ENCODE results near the gene GNG7. TPM values are rescaled to one million over a fixed set of nuclear protein-coding genes. Genes with fewer than 3 reads are reported as not detected.

The GNG7 gene
- total RNA-seq (2022; extraction: Qiagen RNA extraction; ENCODE audit: low read depth), result 0.04 to 0.12 TPM (median 0.06 TPM) in 5 replicates

DNA sequence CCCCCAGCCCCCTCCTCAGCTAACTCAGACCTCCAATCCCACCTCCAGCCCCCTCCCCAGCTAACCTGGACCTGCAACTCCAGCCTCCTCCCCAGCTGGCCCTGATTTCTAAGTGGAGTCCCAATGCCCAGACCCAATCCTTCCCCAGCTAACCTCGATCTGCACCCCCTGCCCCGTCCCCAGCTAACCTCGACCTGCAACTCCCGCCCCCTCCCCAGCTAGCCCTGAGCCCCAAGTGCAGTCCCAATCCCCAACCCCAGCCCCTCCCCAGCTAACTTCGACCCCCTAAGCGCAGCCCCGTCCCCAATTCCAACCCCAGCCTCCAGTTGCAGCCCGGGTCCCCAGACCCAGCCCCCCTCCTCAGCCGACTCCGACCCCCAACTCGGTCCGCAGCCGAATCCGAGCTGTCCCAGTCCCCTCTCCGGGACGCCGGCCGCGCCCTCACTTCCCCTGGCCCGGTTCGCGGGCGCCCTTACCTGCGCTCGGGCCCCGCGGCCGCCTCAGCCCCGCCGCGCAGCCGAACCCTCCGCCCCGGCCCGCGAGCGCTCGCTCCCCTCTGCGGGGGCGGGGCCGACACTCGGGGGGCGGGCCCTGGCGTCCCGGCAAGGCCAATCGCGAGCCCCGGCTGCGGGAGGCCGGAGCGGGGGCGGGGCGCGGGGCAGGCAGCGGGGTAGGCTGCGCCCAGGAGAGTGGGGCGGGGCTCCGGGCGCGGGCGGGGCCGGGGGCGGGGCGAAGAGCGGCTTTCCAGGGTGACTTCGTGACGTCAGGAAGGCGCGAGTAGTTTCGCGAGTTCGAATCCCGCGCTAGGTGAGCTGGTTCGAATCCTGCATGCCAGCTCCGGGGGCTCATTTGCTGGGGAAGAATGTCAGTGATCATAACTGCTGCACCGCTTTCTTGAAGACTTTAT is at the start of gene GNG7:
Gene GNG7, minus strand, starts transcription at position 525 of the 907 bp plus-strand sequence. CDS start 182,006 bp downstream, outside the sequence.

DNA sequence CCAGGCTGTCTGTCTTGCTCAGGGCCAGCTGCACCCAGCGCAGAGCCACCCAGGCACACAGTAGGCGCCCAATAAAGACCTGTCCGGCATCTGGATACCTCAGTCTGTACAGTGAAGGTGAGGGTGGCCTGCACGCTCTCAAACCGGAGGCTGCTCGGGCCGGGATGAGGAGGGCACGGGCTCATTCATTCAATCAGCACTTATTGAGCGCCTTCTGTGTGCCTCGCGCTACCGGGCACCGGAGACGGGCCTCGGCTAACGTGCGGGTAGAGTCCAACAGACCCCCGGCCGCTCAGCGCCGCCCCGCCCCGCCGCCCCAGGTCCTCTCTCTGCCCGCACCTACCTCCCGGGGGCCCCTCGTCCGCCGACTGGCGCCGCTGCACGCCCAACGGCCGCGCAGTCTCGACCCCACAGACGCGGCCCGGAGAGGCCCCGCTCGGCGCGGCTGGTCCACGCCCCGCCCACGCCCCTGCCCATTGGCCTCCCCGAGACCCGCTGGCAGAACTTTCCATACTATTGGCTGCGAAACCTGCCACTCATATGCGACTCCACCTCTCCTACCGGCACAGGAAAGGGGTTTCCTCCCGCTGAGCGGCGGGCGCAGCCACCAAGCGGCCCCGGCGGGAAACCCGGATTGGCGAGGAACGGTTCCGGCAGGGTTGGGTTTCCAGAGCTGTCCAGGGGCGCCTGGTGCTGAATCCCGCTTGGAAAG is 37.3 kb upstream of the GNG7 start, which contains the start of gene SLC39A3:
Gene SLC39A3, minus strand, starts transcription at position 416 of the 712 bp plus-strand sequence. CDS start 2,760 bp downstream, outside the sequence.

DNA sequence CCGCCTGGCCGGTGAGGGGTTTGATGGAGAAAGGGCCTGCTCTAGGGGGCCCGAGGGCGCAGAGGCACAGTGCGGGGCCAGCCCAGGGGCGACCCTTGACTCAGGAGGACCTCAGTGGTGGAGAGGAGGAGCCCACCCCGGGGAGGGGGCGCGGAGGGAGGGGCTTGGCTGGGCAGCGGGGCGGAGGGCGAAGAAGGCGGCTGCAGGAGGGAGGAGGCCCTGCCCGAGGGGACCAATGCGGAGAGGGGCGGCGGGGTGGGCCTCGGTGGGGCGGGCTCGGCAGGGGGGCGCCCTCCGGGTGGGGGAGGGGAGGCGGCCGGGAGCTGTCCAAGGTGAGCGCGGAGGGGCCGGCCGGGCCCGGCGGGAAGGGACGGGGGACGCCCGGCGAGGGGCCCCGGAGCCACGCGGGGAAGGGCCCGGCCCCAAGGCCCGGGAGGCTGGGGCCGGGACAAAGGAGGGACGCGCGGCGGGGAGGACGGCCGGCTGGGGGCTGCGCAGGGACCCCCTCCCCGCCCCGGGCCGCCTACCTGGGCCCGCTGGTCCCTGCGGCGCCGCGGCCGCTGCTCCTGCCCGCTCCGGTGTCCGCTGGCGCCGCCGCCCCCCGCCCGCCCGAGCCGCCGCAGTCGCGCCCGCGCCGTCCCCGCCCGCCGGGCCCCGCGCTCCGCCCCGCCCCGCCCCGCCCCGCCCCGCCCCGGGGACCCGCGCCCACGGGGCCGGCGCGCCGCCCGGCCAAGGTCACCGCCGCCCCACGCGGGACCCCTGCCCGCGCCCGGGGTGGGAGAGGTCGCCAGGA is 18.5 kb upstream of the GNG7 start, which contains the start of gene DIRAS1:
Gene DIRAS1, minus strand, starts transcription at position 596 of the 793 bp plus-strand sequence. CDS start 3,566 bp downstream, outside the sequence.

DNA sequence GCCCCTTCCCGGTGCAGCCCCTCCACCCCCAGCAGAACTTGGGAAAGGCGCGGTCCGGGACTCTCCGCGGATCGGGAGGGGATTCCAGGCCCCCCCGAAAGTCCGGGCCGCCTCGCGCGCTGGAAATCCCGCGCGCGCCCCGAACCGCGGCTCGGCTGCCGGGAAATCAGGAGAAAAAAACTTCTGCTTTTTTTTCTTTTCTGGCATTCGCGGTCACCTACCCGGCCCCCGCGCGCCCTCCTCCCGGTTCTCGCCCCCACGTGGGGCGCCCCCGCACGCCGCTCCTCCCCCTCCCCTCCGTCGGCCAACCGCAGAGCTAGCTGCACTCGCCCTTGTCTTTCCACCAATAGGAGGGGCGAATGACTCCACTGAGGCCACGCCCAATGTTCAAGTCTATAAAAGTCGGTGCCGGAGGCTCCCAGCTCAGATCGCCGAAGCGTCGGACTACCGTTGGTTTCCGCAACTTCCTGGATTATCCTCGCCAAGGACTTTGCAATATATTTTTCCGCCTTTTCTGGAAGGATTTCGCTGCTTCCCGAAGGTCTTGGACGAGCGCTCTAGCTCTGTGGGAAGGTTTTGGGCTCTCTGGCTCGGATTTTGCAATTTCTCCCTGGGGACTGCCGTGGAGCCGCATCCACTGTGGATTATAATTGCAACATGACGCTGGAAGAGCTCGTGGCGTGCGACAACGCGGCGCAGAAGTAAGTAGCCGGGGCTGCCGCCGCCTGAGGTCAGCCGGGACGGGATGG is 226.6 kb downstream of the GNG7 start, which contains the start of gene GADD45B:
Gene GADD45B, plus strand, starts transcription at position 426 of the 749 bp plus-strand sequence. Its CDS starts 232 bp downstream, at position 658.

Other genes starting within 250 kb of the GNG7 start
- 51.1 to 89.2 TPM (median 88.5 TPM) in 5 replicates for gene LMNB2, start 245.7 kb downstream of the GNG7 start, total RNA-seq (2022; extraction: Qiagen RNA extraction; ENCODE audit: low read depth)
- gene GADD45B, start 226.6 kb downstream of the GNG7 start, total RNA-seq (2022; extraction: Qiagen RNA extraction; ENCODE audit: low read depth), result 70.8 to 82.8 TPM (median 78.0 TPM) in 5 replicates
- 3.2 to 5.1 TPM (median 4.2 TPM) in 5 replicates for gene DIRAS1, start 18.7 kb upstream of the GNG7 start, total RNA-seq (2022; extraction: Qiagen RNA extraction; ENCODE audit: low read depth)
- 22.2 to 31.0 TPM (median 30.5 TPM) in 5 replicates for gene SLC39A3, start 37.3 kb upstream of the GNG7 start, total RNA-seq (2022; extraction: Qiagen RNA extraction; ENCODE audit: low read depth)
- gene SGTA, start 80.6 kb upstream of the GNG7 start, total RNA-seq (2022; extraction: Qiagen RNA extraction; ENCODE audit: low read depth), result 47.4 to 82.3 TPM (median 75.3 TPM) in 5 replicates
- 63.7 to 107 TPM (median 101 TPM) in 5 replicates for gene THOP1, start 82.8 kb upstream of the GNG7 start, total RNA-seq (2022; extraction: Qiagen RNA extraction; ENCODE audit: low read depth)
- 0.80 to 1.2 TPM (median 0.98 TPM) in 5 replicates for gene ZNF554, start 117.2 kb upstream of the GNG7 start, total RNA-seq (2022; extraction: Qiagen RNA extraction; ENCODE audit: low read depth)
- 1.9 to 2.7 TPM (median 2.3 TPM) in 5 replicates for gene ZNF555, start 138.8 kb upstream of the GNG7 start, total RNA-seq (2022; extraction: Qiagen RNA extraction; ENCODE audit: low read depth)
- 0.19 TPM in 1 of 5 replicates, not detected in the others for gene ZNF556, start 164.6 kb upstream of the GNG7 start, total RNA-seq (2022; extraction: Qiagen RNA extraction; ENCODE audit: low read depth)
- 1.8 to 3.8 TPM (median 2.0 TPM) in 5 replicates for gene ZNF57, start 198.2 kb upstream of the GNG7 start, total RNA-seq (2022; extraction: Qiagen RNA extraction; ENCODE audit: low read depth)
- gene ZNF77, start 242.3 kb upstream of the GNG7 start, total RNA-seq (2022; extraction: Qiagen RNA extraction; ENCODE audit: low read depth), result 1.1 to 3.3 TPM (median 1.6 TPM) in 5 replicates